ENCODE data around the gene GPR153.

GPR153 gene

GRCh38 chr1:6237093-6237492 is 23.8 kb downstream of the GPR153 start:
- DNase-seq (ENCODE audit: extremely low read depth, low read depth): no peak

GRCh38 chr1:6235296-6235677 is 25.6 kb downstream of the GPR153 start:
- no peak for TF ChIP-seq CTCF (IDR thresholded peaks at IDR 0.05; ENCODE audit: low read depth, low read length)
- DNase-seq (ENCODE audit: extremely low read depth, low read depth): no peak

More at GRCh38 chr1:6237093-6237492, 23.8 kb downstream of the GPR153 start:
- no peak for TF ChIP-seq CTCF (IDR thresholded peaks at IDR 0.05; ENCODE audit: low read depth, low read length)

- no peak for TF ChIP-seq CTCF (IDR thresholded peaks at IDR 0.05; ENCODE audit: low read depth, low read length)
- no peak for DNase-seq (ENCODE audit: extremely low read depth, low read depth)
Measured at GRCh38 chr1:6234502-6235295, 26.2 kb downstream of the GPR153 start.

- DNase-seq (ENCODE audit: extremely low read depth, low read depth): no peak
- TF ChIP-seq CTCF (IDR thresholded peaks at IDR 0.05; ENCODE audit: low read depth, low read length): no peak
Measured at GRCh38 chr1:6233376-6233775, 27.5 kb downstream of the GPR153 start.

GRCh38 chr1:6225651-6226050 is 35.2 kb downstream of the GPR153 start:
- TF ChIP-seq CTCF (IDR thresholded peaks at IDR 0.05; ENCODE audit: low read depth, low read length): no peak
- no peak for DNase-seq (ENCODE audit: extremely low read depth, low read depth)

GRCh38 chr1:6224718-6225117 is 36.2 kb downstream of the GPR153 start:
- no peak for DNase-seq (ENCODE audit: extremely low read depth, low read depth)
- TF ChIP-seq CTCF (IDR thresholded peaks at IDR 0.05; ENCODE audit: low read depth, low read length): no peak

- no peak for DNase-seq (ENCODE audit: extremely low read depth, low read depth)
- no peak for TF ChIP-seq CTCF (IDR thresholded peaks at IDR 0.05; ENCODE audit: low read depth, low read length)
Measured at GRCh38 chr1:6223617-6224016, 37.3 kb downstream of the GPR153 start.
